Measurements from ENCODE around the gene PON1.

The PON1 gene

GRCh38 chr7:95330961-95331337 lies 6.6 kb upstream of the PON1 start:
- POLR2A ChIA-PET (ENCODE audit: low non-redundant PET), result no interaction called here
- no peak overlapping the region for H3K27ac ChIP-seq
- TF ChIP-seq CTCF (conservative IDR thresholded peaks at IDR 0.05; ENCODE audit: low read depth), result no peak
- CTCF ChIA-PET, result no interaction called here
- no peak for DNase-seq (ENCODE audit: low spot score)

GRCh38 chr7:95330204-95330960 lies 6.0 kb upstream of the PON1 start:
- CTCF ChIA-PET, result no interaction called here

GRCh38 chr7:95327356-95327755 lies 3.0 kb upstream of the PON1 start:
- POLR2A ChIA-PET (ENCODE audit: low non-redundant PET), result no interaction called here
- CTCF ChIA-PET, result no interaction called here
- TF ChIP-seq CTCF (conservative IDR thresholded peaks at IDR 0.05; ENCODE audit: low read depth), result no peak

More at GRCh38 chr7:95330204-95330960, 6.0 kb upstream of the PON1 start:
- H3K27ac ChIP-seq, result no peak overlapping the region
- POLR2A ChIA-PET (ENCODE audit: low non-redundant PET), result no interaction called here
- no peak for TF ChIP-seq CTCF (conservative IDR thresholded peaks at IDR 0.05; ENCODE audit: low read depth)
- no peak for DNase-seq (ENCODE audit: low spot score)

GRCh38 chr7:95323410-95324129 lies 762 bp downstream of the PON1 start:
- no peak for TF ChIP-seq CTCF (conservative IDR thresholded peaks at IDR 0.05; ENCODE audit: low read depth)
- CTCF ChIA-PET, result no interaction called here
- no peak overlapping the region for H3K27ac ChIP-seq
- POLR2A ChIA-PET (ENCODE audit: low non-redundant PET), result no interaction called here
- DNase-seq (ENCODE audit: low spot score), result no peak

More at GRCh38 chr7:95327356-95327755, 3.0 kb upstream of the PON1 start:
- DNase-seq (ENCODE audit: low spot score), result no peak
- no peak overlapping the region for H3K27ac ChIP-seq

- H3K27ac ChIP-seq, result no peak overlapping the region
- CTCF ChIA-PET, result no interaction called here
Measured at GRCh38 chr7:95322854-95323253, 1.5 kb downstream of the PON1 start.

GRCh38 chr7:95322396-95322795 lies 1.9 kb downstream of the PON1 start:
- POLR2A ChIA-PET (ENCODE audit: low non-redundant PET), result no interaction called here
- CTCF ChIA-PET, result no interaction called here

More at GRCh38 chr7:95322854-95323253, 1.5 kb downstream of the PON1 start:
- DNase-seq (ENCODE audit: low spot score), result no peak
- POLR2A ChIA-PET (ENCODE audit: low non-redundant PET), result no interaction called here
- TF ChIP-seq CTCF (conservative IDR thresholded peaks at IDR 0.05; ENCODE audit: low read depth), result no peak

More at GRCh38 chr7:95322396-95322795, 1.9 kb downstream of the PON1 start:
- no peak for DNase-seq (ENCODE audit: low spot score)
- no peak overlapping the region for H3K27ac ChIP-seq
- TF ChIP-seq CTCF (conservative IDR thresholded peaks at IDR 0.05; ENCODE audit: low read depth), result no peak

Measured in RWPE1 (cell line).